T-cell (primary cell): Measurements from ENCODE around the gene ZNF736. TPM values are rescaled to one million over a fixed set of nuclear protein-coding genes. Genes with fewer than 3 reads are reported as not detected.

Source experiments
- ATAC-seq, 4 experiments: fragments of 200-7000 bp in 3 of 4; fragments of 150-1000 bp in 1 of 4; cut with Tn5 transposase; replicated peaks in 1 of 4; 1 replicate in 3 of 4; 2 replicates in 1 of 4; pipeline ENCODE4 v1.10.0; 2021; ENCODE audit warnings: moderate library complexity in 3 of 4, mild to moderate bottlenecking in 2 of 4, moderate number of reproducible peaks in 1 of 4
- CTCF ChIA-PET, 2 donors: fragments of 300-600 bp; sonication (Branson Sonifier 250); formaldehyde crosslinking; loops; one replicate each; lab custom pipeline; 2022; ENCODE audit warnings: antibody characterized with exemption in 2 of 2; lab: Charles Lee
- POLR2A ChIA-PET, 2 donors: fragments of 300-600 bp; sonication (Branson Sonifier 250); formaldehyde crosslinking; loops; one replicate each; lab custom pipeline; 2022; ENCODE audit warnings: antibody characterized with exemption in 2 of 2; lab: Charles Lee
- DNase-seq, 35 experiments: peaks; one replicate each; pipeline versions ENCODE4 v3.0.0 to v3.0.0-alpha.2; 2013 to 2023
- H3K27ac ChIP-seq: one replicate; pipeline ENCODE4 v1.5.1; 2013; ENCODE audit warnings: low read length
- H3K27me3 ChIP-seq, 2 experiments: replicated peaks in 1 of 2; 1 replicate in 1 of 2; 2 replicates in 1 of 2; pipeline versions ENCODE4 v1.6.1 to v1.7.0; 2013; ENCODE audit warnings: low read length in 1 of 2, mixed read lengths in 1 of 2; ENCODE audit not compliant: control insufficient read depth in 2 of 2, insufficient read depth in 2 of 2; ENCODE audit errors: extremely low read depth in 1 of 2
- H3K36me3 ChIP-seq, 2 donors: 1 replicate in 1 of 2; 2 replicates in 1 of 2; pipeline versions ENCODE4 v1.6.1 to v1.7.0; 2013; ENCODE audit warnings: low read length in 1 of 2; ENCODE audit not compliant: control insufficient read depth in 2 of 2, insufficient read depth in 1 of 2; ENCODE audit errors: extremely low read depth in 1 of 2
- H3K4me1 ChIP-seq, 2 experiments: 1 replicate in 1 of 2; 2 replicates in 1 of 2; pipeline versions ENCODE4 v1.6.1 to v1.7.0; 2013; ENCODE audit warnings: low read length in 2 of 2, mixed read lengths in 1 of 2; ENCODE audit not compliant: insufficient read depth in 2 of 2, control insufficient read depth in 1 of 2; ENCODE audit errors: extremely low read depth in 1 of 2
- H3K4me3 ChIP-seq, 2 donors: 1 replicate in 1 of 2; 2 replicates in 1 of 2; pipeline versions ENCODE4 v1.5.1 to v1.7.0; 2013; ENCODE audit warnings: mild to moderate bottlenecking in 2 of 2, low read length in 1 of 2, moderate library complexity in 1 of 2; ENCODE audit not compliant: control insufficient read depth in 1 of 2; ENCODE audit errors: extremely low read depth in 1 of 2
- H3K9me3 ChIP-seq: 2 replicates; pipeline ENCODE4 v1.7.0; 2013
- H3K27ac Mint-ChIP-seq, 2 donors: one replicate each; pipeline ENCODE4 v1.8.0; 2020 to 2021; ENCODE audit warnings: mild to moderate bottlenecking in 2 of 2, mixed read lengths in 2 of 2
- H3K27me3 Mint-ChIP-seq, 2 donors: one replicate each; pipeline ENCODE4 v1.8.0; 2021 to 2022; ENCODE audit warnings: mixed read lengths in 2 of 2
- H3K36me3 Mint-ChIP-seq: one replicate; pipeline ENCODE4 v1.8.0; 2021; ENCODE audit warnings: mixed read lengths
- H3K4me1 Mint-ChIP-seq, 3 donors: one replicate each; pipeline ENCODE4 v1.8.0; 2020 to 2022; ENCODE audit warnings: mixed read lengths in 3 of 3, mild to moderate bottlenecking in 1 of 3
- H3K4me3 Mint-ChIP-seq, 3 donors: one replicate each; pipeline ENCODE4 v1.8.0; 2020 to 2022; ENCODE audit warnings: mild to moderate bottlenecking in 3 of 3, mixed read lengths in 3 of 3, moderate library complexity in 3 of 3
- H3K9me3 Mint-ChIP-seq, 3 donors: one replicate each; pipeline ENCODE4 v1.8.0; 2020 to 2022; ENCODE audit warnings: mixed read lengths in 3 of 3
- WGBS: methylation state at CpG from one replicate; pipeline ENCODE4 v1.1.5; 2013; ENCODE audit warnings: missing lambda C conversion rate; ENCODE audit not compliant: insufficient coverage; 5-methylcytosine and 5-hydroxymethylcytosine counted together
- total RNA-seq, 35 experiments: library from RNA in 6 of 35; stranded (reverse) in 6 of 35; fragments of 120-200 nt in 1 of 35; gene quantifications; one replicate each; pipeline versions ENCODE4 v1.2.1 to v1.2.4 and lab custom pipeline; 2013 to 2026

The ZNF736 gene
- total RNA-seq, 5 donors from 2014 or later (not counting 1 experiment from before 2014, with no cell fraction given) = 21.8 to 31.2 (median 24.2) TPM

- DNase-seq (no peak), ATAC-seq (no peak)
- ChIA-PET CTCF (interaction anchor here in 1 of 2 donors (0.6 kb wide), 1 partner anchor 1255 kb away, joined by 3 read pairs; no protein-coding TSS in a partner anchor), POLR2A (no interaction called here)
- Mint-ChIP-seq H3K27ac (no peak overlapping the region), H3K4me3 (no peak overlapping the region), H3K36me3 (no peaks in the 10 kb centered on the region), H3K9me3 (peaks cover 31 to 69% (median 58%) of the 10 kb centered on the region in 3 donors), H3K27me3 (no peaks in the 10 kb centered on the region), H3K4me1 (no peaks in the 10 kb centered on the region)
- H3K27ac ChIP-seq = no peak overlapping the region
- WGBS = no CpG with 5 or more reads among the region's 2 CpGs
- H3K4me3 ChIP-seq = no peak overlapping the region
- H3K9me3 ChIP-seq = peaks cover 2% of the 10 kb centered on the region
- H3K36me3 ChIP-seq = no peaks in the 10 kb centered on the region
- H3K27me3 ChIP-seq = no peaks in the 10 kb centered on the region
- H3K4me1 ChIP-seq = no peaks in the 10 kb centered on the region
Observed at GRCh38 chr7:64373017-64373416, 59.3 kb downstream of the ZNF736 start.

- Histone ChIP-seq H3K4me3 (no peak overlapping the region), H3K4me1 (no peaks in the 10 kb centered on the region), H3K9me3 (no peaks in the 10 kb centered on the region), H3K27ac (no peak overlapping the region), H3K27me3 (no peaks in the 10 kb centered on the region), H3K36me3 (no peaks in the 10 kb centered on the region)
- H3K27ac Mint-ChIP-seq = no peak overlapping the region
- no peaks in the 10 kb centered on the region for H3K36me3 Mint-ChIP-seq
- no peaks in the 10 kb centered on the region for H3K27me3 Mint-ChIP-seq
- POLR2A ChIA-PET = no interaction called here
- no peak for ATAC-seq
- no peak overlapping the region for H3K4me3 Mint-ChIP-seq
- no peak for DNase-seq
- CTCF ChIA-PET = no interaction called here
- peaks cover 8 to 23% (median 12%) of the 10 kb centered on the region in 3 donors for H3K9me3 Mint-ChIP-seq
- H3K4me1 Mint-ChIP-seq = no peaks in the 10 kb centered on the region
Observed at GRCh38 chr7:64400401-64400800, 86.6 kb downstream of the ZNF736 start.

Other genes with a start within 250 kb of the ZNF736 start
- not detected for gene ZNF735, start 106.8 kb upstream of the ZNF736 start, total RNA-seq
- gene ZNF679, start 85.5 kb upstream of the ZNF736 start, total RNA-seq = not detected
- 10 to 100 TPM in 4 of 5 donors, 1 to 10 TPM in 1; 9.7 to 16.0 (median 15.0) TPM for gene ZNF680, start 249.1 kb downstream of the ZNF736 start, total RNA-seq